Amniotic epithelial cell (primary cell): ENCODE measurements around the gene SGSM1.
A peak's percentile ranks its signal among the peaks of the same experiment; 100 is the strongest.
"Not testable (repeated sequence)": the region's sequence is repeated elsewhere in the genome, so short reads cannot be mapped to it uniquely, and the experiment has no call there.

ENCODE experiments used
- DNase-seq: peaks from one replicate; pipeline ENCODE4 v3.0.0-alpha.2; 2010; ENCODE audit warnings: low read depth

The SGSM1 gene

GRCh38 chr22:24894998-24895397, 89.0 kb downstream of the SGSM1 start:
- DNase-seq = peak; percentile 57

- DNase-seq = no peak
Observed at GRCh38 chr22:24901448-24901847, 95.4 kb downstream of the SGSM1 start.

- DNase-seq = no peak
Observed at GRCh38 chr22:24905909-24906308, 99.9 kb downstream of the SGSM1 start.

- not testable (repeated sequence) for DNase-seq
Observed at GRCh38 chr22:24907101-24907500, 101.1 kb downstream of the SGSM1 start.

GRCh38 chr22:24920029-24920428, 114.0 kb downstream of the SGSM1 start:
- DNase-seq = no peak

GRCh38 chr22:24925586-24926427, 119.8 kb downstream of the SGSM1 start:
- DNase-seq = no peak

- no peak for DNase-seq
Observed at GRCh38 chr22:24926428-24926725, 120.4 kb downstream of the SGSM1 start.

- peak; percentile 64 for DNase-seq
Observed at GRCh38 chr22:24926849-24927579, 121.0 kb downstream of the SGSM1 start.

- DNase-seq = no peak
Observed at GRCh38 chr22:24928322-24928721, 122.3 kb downstream of the SGSM1 start.

- DNase-seq = no peak
Observed at GRCh38 chr22:24930678-24931077, 124.7 kb downstream of the SGSM1 start.

- DNase-seq = no peak
Observed at GRCh38 chr22:24935771-24936483, 129.9 kb downstream of the SGSM1 start.

GRCh38 chr22:24937114-24937513, 131.1 kb downstream of the SGSM1 start:
- peak; percentile 28 for DNase-seq

GRCh38 chr22:24938741-24939341, 132.8 kb downstream of the SGSM1 start:
- DNase-seq = peak; percentile 25

GRCh38 chr22:24942301-24942700, 136.3 kb downstream of the SGSM1 start:
- DNase-seq = no peak

GRCh38 chr22:24944217-24944937, 138.4 kb downstream of the SGSM1 start:
- no peak for DNase-seq

- DNase-seq = no peak
Observed at GRCh38 chr22:24945430-24945829, 139.4 kb downstream of the SGSM1 start.

GRCh38 chr22:24947383-24947782, 141.4 kb downstream of the SGSM1 start:
- no peak for DNase-seq

GRCh38 chr22:24947881-24948280, 141.9 kb downstream of the SGSM1 start:
- DNase-seq = no peak

- DNase-seq = no peak
Observed at GRCh38 chr22:24948356-24949202, 142.6 kb downstream of the SGSM1 start.

GRCh38 chr22:24950272-24950902, 144.4 kb downstream of the SGSM1 start:
- DNase-seq = peak; percentile 60
